Activated gamma-delta T cell (primary cell): ENCODE measurements around the gene TP53I13.
A peak's percentile ranks its signal among the peaks of the same experiment; 100 is the strongest.
"Not testable (repeated sequence)": the region's sequence is repeated elsewhere in the genome, so short reads cannot be mapped to it uniquely, and the experiment has no call there.

Experiments
- DNase-seq: peaks from one replicate; lab custom pipeline; 2025; lab: John Stamatoyannopoulos, UW
- total RNA-seq, 2 donors: gene quantifications; one replicate each; lab custom pipeline; 2026; lab: John Stamatoyannopoulos, UW

Gene TP53I13, protein sequence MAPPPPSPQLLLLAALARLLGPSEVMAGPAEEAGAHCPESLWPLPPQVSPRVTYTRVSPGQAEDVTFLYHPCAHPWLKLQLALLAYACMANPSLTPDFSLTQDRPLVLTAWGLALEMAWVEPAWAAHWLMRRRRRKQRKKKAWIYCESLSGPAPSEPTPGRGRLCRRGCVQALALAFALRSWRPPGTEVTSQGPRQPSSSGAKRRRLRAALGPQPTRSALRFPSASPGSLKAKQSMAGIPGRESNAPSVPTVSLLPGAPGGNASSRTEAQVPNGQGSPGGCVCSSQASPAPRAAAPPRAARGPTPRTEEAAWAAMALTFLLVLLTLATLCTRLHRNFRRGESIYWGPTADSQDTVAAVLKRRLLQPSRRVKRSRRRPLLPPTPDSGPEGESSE
- 91.4 to 131 reads per million in 2 donors for total RNA-seq

DNA sequence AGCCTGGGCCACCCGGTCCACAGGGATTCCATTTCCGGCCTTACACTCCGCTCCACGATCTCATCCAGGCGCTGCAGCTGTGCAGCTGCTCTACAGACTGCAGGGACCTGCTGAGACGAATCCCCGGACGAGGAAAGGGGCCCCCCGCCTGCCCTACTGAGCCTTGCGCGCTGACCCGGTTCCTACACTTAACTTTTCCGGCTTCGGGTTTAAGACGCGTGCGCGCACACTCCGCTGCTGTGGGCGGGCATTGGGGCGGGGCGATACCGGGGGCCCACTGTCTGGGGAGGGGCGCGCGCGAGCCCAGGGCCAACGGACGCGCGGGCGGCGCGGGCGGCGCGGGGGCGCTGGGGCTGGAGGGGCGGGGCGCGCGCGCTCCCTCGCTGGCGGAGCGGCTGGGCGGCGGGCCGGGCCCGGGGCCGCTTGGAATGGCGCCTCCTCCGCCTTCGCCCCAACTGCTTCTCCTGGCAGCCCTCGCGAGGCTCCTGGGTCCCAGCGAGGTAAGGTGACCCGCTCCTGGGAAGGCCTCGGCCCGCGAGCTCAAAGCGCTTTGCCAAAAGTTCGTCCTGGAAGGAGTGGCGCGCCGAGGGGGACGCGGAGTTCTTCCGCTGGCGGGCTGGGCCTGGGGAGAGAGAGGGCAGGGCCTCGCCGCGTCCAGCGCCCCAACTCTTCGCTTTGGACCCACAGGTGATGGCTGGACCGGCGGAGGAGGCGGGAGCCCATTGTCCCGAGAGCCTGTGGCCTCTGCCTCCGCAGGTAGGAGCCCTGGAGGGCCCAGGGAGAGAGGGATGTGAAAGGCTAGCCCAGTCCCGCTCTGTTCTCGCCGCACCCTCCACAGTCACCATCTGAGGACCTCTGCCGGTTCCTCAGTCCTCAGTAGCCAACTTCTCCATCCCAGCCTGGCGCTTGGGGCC is at the start of gene TP53I13:
Gene TP53I13, plus strand, starts transcription at position 371 of the 914 bp plus-strand sequence. Its CDS starts 58 bp downstream, at position 429.
- DNase-seq: peak; percentile 82

DNA sequence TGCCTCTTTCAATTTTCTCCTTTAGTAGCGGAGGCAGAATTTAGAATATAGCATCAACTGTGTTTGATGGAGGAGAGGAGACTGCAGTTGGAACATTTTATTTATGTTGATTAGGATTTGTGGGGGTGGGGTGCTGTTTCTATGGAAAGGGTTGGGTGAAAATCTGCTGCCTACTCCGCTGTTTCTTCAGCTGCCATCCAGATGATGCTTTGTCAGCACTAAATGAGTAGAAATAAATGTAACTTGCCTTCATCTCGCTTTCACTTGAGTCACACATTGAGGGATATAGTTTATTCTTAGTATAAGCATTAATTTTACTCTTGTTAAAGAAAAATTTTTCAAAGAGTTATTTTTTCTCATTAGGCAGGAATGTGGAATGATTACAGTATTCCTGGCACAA is 43.8 kb upstream of the TP53I13 start:
- DNase-seq: no peak

DNA sequence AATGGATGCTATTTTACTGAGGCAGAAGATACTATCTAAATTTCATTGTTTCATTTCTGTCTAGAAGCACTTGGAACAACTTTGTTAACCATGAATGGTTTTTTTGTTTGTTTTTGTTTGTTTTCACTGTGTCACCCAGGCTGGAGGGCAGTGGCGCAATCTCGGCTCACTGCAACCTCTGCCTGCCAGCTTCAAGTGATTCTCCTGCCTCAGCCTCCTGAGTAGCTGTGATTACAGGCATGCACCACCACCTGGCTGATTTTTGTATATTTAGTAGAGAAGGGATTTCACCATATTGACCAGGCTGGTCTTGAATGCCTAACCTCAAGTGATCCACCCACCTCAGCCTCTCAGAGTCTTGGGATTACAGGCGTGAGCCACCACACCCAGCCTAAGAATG is 42.2 kb upstream of the TP53I13 start:
- DNase-seq: no peak

DNA sequence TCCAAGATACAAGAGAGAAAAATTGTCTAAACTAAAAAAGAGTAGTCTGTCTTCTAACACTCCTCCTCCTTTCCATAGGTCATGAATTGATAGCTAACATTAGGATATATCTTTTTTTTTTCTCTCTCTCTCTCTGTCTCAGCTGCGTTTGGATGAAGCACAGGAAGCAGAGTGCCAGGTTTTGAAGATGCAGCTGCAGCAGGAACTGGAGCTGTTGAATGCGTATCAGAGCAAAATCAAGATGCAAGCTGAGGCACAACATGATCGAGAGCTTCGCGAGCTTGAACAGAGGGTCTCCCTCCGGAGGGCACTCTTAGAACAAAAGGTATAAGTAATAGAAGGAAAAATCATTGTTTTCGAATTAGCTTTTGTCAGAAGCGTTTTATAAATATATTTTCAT is 34.5 kb upstream of the TP53I13 start:
- no peak for DNase-seq

DNA sequence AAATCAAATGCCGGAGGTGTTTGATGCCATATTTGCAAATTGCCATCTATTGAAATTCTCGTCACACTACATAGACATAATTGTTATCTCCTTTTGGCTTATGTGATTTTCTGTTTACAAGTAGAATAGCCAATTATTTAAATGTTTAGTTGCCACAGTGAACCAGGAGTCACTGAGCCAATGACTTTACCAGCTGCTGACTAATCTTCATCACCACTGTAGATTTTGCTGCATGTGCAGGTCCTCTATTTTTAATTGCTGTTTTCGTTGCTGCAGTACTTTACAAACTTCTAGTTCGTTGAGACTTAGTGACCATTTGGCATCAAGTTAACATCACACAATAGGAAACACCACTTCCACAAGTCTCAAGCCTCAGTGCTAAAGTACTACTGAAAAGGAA is 24.4 kb upstream of the TP53I13 start:
- DNase-seq: no peak

GRCh38 chr17:29546085-29546484 is 22.4 kb upstream of the TP53I13 start:
- no peak for DNase-seq

DNA sequence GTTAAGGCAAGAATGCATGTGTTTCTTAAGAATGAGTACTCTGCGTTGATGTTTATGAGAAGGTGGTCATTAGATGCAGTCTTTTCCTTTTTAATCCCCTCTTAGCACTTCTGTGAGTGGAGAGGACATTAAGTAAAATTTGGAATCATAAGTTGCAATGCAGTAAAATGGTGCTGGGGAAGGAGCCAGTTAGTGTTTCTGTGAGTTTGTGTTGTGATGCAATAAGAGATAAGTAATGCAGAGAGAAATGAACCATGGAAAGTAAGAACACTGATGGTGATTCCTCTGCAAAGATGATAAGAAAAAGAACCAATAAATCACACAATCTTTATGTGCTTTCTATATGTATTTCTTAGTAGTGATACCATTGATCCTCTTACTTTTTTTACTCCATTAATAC is 21.7 kb upstream of the TP53I13 start:
- no peak for DNase-seq

DNA sequence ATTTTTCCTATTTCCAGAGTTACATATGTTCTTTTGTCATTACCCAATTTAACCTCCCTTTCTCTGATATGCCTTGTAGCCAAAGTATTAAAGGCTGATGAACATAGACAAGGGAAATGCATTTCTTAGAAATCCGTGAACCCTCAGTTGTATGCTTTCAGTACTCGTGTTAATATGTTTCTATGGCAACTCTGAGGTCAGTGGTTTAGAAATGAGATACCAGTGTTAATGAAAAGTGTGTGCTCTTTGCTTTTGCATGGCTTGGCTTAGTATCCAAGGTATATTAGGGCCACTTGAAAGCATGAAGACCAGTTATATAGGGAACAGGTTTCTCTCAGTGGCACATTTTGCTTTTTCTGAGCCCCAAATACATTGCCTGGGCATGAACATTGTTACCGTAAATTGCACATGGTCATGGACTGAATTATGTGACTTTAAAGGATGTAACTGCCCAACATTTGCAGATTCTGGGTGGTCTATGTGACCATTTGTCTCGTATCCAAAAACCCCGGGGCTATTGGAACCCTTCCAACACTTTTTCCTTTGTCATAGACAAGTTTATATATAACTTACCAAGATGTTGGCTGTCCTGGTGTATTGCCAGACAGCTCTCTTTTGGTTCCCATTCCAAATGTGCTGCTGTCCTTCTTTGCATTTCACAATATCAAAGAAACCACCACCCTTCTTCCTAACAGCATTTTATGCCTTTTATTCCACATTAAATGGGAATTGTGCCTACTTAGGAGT is 19.2 kb upstream of the TP53I13 start:
- DNase-seq: no peak

DNA sequence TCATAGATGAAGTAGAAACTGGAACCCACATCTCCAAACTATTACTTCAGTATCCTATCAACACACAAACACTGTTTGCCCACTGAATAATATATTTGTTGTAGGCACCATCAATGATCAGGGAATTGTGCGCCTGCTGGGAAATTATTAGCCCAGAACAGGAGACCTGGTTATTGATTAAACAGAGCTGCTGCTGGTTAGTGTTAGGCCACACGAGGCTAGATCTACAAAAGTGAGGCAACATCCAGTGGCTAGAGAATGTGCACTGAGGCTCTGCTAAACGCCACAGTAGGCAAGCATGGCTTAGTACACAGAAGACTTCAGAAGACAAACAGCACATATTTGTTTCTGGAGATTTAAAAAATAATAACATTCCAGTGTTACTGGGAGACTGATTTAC is 12.7 kb upstream of the TP53I13 start:
- no peak for DNase-seq

DNA sequence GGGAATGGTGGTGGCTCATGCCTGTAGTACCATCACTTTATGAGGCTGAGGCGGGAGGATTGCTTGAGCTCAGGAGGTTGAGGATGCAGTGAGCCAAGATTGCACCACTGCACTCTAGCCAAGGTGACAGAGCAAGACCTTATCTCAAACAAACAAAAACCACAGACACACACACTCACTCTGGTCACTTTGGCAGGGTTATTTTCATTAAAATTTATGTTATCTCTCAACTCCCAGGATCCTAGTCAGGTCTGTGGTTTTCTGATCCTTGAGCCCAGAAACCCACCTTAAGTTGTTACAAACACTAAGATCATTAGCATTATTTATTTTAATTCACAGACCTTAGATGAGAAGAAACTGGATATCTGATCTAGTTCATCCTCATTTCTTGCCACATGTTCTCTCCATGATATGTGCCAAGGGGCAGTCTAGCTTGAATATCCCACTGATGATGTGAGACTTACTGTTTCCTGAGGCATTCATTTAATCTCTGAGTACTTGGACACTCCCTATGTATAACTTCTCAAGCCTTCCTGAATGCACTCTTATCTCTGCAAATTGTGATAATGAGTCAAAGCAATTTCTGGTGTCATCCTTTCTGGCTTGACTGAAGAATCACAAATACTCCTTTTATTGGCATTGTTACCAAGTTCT is 11.3 kb upstream of the TP53I13 start:
- DNase-seq: no peak

GRCh38 chr17:29557739-29558116 is 10.8 kb upstream of the TP53I13 start:
- DNase-seq: no peak

DNA sequence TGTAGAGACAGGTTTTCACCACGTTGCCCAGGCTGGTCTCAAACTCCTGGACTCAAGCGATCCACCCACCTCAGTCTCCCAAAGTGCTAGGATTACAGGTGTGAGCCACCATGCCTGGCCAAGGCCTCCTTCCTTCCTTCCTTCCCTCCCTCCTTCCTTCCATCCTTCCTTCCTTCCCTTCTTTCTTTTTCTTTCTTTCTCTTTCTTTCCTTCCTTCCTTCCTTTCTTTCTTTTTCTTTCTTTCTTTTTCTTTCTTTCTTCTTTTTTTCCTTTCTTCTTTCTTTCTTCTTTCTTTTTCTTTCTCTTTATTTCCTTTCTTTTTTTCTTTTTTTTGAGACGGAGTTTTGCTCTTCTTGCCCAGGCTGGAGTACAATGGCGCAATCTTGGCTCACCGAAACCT is 10.4 kb upstream of the TP53I13 start:
- not testable (repeated sequence) for DNase-seq

- no peak for DNase-seq
Measured at GRCh38 chr17:29559640-29560039, 8.9 kb upstream of the TP53I13 start.

DNA sequence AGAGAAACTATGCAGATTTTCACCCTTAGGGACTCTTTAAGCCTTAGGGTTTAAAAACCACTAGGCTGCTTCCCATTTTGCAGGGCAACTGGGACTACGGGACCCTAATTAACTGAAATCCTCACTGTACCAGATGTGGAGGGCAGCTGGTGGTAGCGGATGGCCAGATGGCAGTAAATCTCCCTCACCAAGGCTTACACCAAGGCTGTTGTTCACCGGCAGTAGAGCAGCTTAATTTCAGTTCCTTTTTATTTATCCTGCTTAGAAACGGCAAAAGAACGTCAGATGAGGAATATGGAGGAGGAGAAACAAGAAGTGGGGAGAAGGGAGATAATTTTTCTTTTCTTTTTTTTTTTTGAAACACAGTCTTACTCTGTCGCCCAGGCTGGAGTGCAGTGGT is 8.2 kb upstream of the TP53I13 start:
- no peak for DNase-seq

- DNase-seq: no peak
Measured at GRCh38 chr17:29561554-29562517, 6.7 kb upstream of the TP53I13 start.

DNA sequence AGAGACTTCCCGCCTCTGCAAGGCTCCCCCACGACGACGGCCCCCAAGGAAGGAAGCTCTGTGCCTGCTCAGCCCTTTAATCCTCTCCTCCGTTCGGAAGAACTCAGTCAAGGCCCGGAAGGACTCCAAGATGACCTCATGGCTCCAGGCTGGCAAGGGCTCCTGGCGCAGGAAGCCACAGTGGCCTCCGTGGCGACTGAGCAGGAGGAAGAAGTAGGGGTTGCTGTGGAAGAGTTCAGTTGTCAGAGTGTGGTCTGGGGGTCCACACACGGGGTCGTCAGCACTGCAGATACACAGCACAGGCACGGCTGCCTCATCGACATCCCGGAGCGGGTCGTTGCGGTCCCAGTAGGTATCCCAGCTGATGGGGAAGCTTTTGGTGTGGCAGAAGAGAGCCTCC is 5.9 kb upstream of the TP53I13 start:
- no peak for DNase-seq

- DNase-seq: no peak
Measured at GRCh38 chr17:29563816-29564215, 4.7 kb upstream of the TP53I13 start.

DNA sequence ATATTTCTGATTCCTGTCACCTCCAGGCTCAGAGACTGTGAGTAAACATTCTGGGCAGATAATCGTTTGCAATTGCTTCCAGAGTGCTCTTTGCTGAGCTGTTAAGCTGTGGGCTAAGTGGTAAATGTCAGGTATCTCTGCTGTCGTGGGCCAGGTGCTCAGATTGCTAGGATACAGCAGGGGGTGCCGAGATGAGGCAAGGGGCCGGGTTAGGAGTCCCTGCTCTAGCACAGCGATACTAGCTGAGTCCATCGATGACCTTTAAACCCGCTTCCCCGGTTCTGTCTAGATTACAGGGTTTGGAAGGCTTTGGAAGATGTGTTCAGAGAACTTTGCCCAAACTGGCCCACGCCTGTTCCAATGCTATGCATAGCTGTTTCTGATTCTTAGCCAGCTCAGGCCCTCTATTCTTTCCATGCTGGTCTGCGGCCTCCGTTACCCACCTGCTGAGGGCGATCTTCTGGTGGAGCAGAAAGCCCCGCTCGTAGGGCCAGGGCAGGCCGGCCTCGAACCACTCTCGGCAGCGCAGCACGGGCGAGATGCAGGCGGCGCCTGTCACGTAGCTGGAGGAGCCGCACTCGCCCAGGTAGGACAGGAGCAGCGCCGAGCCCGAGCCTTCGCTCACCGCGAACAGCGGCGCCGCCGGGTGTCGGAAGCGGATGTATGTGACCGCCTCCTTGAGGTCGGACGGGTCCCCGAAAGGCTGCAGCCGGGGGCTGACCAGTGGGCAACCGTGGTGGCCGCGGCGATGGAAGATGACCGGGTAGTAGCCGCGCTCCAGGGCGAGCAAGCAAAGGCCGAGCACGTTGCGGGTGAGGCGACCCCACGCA is 2.6 kb upstream of the TP53I13 start:
- DNase-seq: peak; percentile 41

DNA sequence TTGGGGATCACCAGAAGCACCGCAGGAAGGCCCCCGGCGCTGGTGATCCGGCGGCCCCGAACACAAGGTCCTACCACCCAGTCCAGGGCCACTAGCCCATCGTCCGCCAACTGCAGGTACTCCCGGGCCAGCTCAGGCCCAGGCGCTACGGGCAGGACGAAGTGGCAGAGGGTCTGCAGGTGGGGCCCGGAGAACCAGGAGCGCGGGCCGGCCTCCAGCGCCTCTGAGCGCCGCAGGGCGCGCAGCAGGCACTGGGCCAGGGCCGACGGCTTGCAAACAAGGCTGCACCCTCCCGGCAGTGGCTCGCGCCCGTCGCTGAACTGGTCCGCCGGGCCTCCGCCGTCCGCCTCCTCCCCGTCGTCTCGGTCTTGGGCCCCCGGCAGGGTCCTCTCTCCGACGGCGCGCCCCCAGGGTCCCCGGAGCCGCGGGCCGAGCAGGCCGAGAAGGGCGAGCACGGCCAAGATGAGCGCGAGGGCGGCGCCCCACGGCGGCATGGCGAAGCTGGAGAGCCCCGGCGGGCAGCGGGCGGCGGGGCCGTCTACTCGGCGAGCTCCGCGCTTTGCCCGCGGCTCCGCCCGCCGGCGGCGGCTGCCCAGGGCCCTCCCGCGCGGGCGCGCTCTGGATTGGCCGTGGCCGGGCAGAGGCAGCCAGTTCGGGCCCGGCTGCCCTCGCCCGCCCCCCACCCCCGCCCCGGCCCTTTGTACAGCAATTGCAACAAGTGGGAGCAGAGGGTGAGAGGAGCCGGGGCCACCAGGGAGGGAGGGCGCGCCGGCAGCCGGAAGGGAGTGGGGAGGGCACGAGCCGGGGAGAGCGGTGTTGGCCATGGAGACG is 1.8 kb upstream of the TP53I13 start, which contains the start of gene ABHD15:
Gene ABHD15, minus strand, starts transcription at position 565 of the 831 bp plus-strand sequence. Its CDS starts 71 bp downstream, at position 494.
- DNase-seq: peak; percentile 54
